NCI-H128 (cell line): Measurements from ENCODE around the gene KCNQ1.

ENCODE experiments used
- DNase-seq: peaks from one replicate; lab custom pipeline; 2025; ENCODE audit not compliant: unreplicated experiment; lab: John Stamatoyannopoulos, UW

Gene KCNQ1

DNA sequence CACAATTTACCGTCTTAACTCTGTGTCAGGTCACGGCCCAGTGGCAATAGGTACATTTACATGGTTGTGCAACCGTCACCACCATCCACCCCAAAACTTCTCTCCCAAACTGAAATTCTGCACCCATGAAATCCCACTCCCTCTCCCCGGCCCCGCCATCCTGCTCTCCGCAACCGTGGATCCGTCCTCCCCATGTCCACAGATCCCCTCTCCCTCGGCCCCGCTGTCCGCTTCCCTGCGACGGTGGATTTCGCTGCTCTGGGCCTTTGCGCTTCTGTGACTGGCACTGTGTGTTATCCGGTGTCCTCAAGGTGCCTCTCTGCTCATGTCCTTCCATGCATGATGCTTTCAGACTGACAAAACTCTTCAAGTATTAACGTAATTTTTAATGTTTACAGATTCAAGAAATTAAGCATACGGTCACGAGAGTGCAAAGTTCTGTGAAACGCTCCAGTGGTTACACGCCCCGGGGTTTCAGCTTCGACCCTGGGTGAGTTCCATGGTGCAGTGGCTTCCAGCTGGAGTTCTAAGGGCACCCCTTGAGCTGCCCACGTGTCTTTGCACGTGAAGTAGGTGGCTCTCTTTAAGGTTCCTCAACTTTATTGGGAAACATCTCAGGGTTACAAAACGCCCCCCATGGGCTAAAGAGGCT, 76.4 kb downstream of the KCNQ1 start:
- DNase-seq, result no peak

DNA sequence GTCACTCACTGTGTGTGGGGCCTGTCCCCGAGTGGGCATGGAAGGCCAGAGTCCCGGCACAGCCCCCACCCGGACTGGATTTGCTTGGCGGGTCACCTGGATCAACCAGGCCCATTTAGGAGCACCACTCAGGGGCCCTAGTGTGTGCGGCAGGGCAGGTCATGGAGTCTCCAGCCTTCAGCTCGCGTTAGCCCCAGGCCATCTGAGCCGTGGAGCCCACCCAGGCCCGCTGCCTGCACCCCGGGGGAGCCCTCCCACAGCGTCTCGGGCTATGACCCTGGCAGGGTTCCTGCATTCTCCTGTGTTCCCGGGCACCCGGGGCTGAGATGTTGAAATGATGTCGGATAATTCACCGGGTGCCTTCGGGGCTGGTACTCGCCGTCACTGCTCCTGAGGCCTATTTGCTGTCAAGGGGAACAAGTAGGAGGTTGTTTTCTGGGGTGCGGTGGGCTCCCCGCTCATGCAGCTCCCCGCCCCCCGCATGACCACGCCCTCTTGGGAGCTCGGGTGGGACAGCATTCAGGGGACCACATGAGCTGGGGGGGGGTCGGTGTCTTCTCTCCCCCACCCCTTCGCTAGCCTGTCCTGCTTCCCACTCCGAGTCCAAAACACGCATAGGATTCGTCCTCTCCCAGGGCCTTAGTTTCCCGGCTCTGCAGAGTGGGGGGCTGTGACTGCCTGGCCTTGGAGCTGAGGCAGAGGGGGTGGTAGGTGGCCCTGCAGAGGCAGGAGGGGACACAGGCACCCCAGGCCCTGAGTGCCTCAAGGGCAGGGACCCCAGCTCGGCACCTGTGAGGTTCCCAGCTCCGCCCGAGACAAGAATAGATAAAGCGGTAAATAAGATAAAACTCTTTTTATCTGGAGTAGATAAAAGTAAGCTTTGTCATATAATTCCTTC, 77.2 kb downstream of the KCNQ1 start:
- no peak for DNase-seq

DNA sequence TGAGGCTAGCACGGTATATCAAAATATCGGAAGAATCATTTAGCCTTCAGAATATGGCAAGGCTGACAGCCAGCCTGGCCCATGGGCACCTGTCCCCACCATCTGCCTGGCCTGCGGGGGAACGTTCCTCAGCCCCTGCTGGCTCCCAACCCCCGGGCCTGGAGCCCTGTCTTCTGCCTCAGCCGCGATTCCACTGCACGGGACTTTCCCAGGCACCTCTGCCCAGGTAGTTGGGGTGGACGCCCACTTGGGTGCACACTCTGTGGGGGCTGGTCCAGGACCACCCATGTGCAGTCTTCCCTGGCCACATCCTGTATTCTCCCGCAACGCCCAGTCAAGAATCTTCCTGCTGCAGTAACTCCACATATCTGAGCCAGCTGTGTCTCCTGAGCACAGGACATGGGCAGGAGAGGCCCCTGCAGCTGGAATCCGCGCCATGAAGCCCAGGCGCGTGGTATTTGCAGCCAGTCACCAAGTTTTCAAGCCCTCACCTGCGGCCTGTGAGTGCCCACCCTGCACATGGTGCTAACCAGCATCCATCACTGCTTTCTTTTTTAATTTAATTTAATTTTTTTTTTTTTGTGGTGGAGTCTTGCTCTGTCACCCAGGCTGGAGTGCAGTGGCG, 77.9 kb downstream of the KCNQ1 start:
- DNase-seq, result no peak

DNA sequence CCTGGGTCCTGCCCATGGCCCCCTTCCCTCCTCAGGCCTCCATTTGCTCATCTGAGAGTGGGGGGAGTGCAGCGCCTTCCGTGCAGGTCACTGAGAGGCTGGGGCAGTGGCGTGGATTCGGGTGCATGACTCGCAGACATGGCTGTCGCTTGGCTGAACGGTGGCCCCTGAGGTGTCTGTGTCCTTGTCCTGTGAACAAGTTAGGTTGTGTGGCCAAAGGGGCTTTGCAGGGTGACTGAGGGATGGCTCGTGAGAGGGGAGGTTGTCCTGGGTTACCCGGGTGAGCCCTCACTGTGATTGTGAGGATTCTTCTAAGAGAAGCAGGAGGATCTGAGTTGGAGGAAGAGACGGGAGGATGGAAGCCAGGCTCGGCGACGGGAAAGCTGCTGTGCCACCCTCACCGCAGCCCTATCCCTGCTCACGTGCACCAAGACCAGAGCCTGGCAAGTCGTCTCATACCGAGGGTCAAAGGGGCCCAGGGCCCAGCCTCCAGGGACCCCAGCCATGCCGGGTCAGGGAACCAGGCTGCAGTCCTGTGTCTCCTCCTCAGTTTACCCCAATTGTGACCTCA, 79.1 kb downstream of the KCNQ1 start:
- DNase-seq, result no peak

DNA sequence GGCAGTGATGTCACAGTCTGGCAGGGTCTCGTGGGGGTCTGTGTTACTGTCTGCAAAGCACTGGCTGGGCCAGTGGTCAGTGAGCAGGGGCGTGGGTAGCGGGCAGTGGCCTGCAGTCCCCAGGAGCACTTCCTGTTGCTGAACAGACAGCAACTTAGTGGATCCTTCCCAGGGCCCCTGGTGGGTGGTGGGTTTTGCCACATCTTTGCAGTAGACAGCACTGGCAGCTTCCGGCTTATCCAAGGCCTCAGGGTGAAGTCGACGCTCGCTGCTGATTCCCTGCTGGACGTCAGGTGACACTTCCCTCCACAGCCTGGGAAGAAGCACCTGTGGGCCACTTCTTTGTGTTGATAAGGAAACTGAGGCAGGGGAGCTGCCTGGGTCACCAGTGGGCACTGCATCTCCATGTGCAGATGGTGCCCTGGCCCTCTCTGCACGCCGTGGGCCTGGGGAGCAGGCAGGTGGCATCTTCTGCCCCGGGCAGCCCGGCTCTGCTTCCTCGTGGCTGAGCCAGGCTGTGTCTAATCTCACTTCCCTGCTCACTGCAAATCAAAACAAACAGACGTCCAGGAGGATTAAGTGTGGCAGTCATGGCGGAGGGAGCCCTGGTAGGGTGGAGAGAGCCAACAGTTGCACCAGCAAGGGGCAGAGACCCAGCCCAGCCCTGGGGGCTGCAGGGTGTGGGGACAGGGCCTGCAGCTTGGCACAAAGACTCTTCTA, 79.8 kb downstream of the KCNQ1 start:
- no peak for DNase-seq

DNA sequence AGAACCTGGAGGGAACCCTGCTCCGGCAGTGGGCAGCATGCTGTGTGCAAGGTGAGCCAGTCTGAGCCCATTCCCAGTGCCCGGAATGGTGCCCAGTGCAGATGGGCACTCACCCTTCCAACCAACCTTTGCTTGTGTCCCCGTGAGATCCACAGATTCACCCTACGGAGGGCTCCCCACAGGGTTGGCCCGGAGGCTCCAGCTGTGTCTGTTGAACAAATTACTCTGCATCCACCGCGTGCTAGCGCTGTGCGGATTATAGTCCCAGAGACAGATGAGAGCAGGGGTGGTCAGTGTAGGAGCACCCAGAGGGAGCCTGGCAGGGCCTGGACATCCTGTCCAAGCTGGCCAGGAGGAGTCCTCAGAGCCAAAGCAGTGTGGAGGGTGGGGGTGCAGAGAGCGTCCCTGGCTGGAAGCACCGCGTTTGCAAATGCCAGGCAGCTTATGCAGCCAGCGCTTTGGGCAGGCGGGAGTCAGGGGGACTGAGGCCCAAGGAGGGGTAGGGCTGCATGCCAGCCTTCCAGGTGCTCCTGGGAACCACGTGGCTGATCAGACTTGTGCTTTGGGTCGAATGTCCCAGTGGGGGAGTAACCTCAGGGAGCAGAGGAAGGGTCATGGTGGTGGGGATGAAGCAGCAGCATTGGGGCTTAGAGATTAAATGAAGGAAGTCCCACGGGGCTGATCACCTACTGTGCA, 80.5 kb downstream of the KCNQ1 start:
- no peak for DNase-seq

DNA sequence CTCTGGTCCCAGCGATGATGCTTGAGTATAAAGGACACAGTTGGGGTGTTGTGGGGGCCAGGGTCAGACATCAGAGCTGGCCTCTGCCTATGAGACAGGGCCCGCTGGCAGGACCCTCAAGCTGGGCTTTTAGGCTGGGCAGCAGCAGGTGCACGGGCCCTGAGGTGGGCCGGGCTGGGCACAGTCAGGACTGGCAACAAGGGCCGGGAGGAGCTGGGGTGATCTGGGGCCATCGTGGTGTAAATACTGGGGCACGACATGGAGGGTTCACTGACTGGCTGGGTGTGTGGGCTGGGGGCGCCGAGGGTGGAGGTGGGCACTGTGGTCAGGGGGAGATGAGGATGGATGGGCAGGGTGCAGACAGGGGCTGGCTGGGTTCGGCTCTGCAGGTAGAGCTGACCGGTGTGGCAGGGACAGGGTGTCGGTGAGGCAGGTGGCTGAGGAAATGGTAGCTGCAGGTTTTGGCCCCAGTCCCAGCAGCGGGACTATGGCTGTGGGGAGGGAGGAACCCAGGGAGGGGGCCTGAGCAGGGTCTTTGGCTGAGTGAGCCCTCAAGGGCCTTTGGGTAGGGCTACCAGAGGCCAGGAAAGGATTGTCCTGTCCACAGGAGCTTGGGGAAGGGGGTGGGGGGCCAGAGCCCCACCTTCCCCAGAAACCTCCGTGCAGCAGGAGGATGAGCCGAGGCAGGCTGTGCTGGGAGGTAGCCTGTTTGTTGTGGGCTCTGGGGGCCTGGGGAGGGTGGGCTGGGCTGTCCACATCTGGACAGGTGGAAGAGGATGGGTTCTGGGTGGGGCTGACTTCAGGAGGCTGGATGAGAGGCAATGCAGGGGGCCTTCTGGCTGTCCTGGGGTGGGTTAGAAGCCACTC, 81.4 kb downstream of the KCNQ1 start:
- no peak for DNase-seq

DNA sequence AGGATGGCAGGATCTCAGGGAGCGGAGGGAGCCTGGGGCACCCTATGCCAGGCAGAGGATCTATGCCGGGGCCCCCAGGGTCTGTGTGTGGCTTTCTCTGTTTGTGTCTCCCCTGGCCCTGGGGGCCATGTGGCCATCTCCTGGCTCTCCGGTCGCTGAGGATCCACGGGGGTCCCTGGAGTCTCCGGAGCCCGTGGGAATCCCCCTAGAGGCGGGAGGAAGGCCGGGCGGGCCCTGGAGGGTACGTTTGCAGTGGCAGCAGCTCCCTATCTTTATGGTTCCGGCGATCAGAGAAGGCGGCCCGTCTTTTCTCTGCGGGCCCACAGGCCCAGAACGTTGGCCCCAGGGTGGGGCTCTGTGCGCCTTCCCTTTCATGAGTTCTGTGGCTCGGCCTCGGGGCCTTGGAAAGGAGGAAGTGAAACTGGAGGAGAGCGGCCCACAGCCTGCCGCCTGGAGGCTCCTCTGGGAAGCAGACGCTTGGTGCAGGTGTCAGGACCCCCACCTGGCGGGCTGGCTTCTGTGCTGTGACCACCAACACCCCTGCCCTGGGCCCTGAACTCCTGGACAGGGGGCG, 82.1 kb downstream of the KCNQ1 start:
- no peak for DNase-seq

DNA sequence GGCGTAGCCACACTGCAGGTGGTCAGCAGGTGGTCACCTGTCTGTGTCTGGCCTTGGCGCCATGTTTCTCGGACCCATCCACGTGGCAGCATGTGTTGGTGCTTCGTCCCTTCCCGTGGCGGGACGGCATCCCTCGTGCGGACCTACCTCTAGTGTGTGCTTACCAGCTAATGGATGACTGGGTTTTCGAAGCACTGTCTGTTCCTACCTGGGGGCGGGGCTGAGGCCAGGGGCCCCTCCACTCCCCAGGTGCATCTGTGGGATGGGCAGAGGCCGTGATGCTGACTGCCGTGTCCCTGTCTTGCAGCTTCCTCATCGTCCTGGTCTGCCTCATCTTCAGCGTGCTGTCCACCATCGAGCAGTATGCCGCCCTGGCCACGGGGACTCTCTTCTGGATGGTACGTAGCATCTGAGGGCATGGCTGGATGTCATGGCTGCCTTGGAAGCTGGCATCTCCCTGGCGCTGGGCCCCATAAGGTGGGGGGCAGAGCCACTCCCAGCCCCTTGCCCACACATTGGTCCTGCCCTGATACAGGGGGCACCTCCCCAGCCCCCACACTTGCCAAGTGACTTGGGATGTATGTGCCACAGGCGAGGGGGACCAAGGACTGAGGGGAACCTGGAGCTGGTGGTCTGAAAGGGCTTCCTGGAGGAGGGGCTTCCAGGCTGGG, 82.9 kb downstream of the KCNQ1 start:
- DNase-seq, result no peak

DNA sequence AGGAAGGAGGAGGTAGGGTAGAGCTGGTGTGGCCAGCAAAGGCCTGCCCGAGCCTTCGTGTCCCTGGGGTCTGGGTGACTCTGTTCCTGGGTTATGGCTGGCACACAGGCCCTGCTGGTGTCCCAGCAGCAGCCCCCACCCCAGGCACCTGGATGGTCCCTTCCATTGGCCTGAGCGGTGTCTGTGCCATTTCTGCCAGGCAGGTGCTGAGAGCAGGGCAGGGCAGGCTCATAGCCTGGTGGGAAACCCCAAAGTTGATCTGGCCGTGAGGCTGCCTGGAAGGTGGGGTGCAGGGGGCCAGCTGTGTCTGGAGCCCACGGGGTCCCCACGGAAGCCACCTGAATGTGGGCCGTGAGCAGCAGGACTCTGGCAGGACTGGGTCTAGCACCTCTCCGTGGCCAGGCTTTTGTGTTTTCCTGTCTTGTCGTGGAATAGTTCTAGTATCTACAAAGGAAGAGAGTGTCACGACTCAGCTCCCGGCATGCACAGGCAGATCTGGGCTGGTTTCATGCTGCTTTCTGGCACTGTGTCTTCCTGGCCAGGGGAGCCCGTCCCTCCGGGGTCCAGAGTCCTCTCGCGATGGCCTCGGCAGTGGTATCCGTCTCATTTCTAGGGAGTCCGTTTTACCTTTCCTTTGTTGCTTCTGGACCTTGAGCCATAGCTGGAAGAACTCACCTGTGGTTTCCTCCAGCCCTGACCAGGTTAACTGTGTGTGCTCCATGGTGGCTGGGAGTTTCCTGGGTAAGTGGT, 83.7 kb downstream of the KCNQ1 start:
- DNase-seq, result no peak

DNA sequence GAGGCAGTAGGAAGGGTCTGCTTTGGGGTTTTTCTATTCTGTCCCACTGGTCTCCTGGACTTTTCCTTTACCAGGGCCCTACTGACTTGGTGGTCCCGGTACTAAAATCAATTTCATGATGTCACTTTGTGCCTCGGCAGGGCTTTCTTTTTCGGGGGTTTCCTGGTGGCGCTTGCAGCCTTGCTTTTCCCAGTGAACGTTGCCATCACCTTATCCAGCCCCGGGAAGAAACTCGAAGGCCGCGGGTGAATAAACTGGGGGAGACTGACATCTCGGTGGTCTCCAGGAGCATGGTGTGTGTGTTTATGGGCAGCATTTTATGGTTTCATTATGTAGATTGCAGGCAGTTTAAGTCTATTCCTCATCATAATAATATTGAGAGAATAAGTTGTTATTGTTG, 84.4 kb downstream of the KCNQ1 start:
- DNase-seq, result no peak

DNA sequence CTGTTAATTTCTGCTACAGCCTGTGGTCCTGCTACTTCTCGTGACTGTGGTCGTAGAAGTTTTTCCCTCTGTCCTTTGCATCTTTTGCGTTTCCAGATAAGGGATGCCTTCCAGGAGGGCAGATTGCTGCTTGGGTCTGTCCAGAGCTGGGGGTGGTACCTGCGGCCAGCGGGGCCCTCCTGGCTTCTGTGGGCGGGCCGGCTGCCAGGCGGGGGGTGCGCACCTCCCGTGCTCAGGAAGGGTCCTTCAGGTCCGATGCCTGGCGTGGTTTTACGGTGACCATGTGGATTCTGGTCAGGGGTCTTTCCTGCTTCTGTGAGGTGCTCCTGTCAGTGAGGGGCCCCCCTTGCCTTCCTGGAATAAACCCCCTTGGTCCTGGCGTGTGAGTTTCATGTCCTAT, 84.8 kb downstream of the KCNQ1 start:
- no peak for DNase-seq

DNA sequence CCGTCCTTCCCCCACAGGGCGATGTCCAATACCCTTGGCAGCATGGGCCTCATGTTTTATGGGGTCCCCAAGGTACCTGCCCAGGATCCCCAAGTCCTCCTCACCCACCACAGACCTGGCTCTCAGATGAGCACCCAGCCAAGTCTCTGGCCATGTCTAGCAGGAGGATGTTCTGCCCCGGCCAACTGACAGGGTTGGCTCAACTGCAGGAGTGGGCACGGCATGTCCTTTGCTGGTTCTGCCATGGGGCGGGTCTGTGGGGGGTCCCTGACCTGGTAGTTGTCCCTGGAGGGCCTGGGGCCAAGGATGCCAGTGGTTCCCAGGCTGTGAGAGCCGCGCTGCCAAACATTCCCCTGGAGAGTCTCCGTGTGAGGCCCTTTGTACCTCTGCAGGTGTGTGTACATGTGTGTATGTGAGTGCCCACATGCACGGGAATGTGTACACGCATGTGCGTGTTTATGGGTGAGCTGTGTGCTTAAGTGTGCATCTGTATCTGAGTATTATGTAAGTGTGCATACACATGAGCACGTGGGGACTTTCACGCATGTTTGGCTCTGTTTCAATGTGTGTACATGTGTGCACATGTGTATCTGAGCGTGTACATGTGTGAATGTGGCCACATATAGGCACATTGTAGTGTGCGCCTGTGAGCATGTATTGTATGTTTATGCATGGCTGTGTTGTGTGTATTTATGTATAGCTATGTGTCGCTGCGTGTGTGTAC, 85.5 kb downstream of the KCNQ1 start:
- DNase-seq, result no peak

DNA sequence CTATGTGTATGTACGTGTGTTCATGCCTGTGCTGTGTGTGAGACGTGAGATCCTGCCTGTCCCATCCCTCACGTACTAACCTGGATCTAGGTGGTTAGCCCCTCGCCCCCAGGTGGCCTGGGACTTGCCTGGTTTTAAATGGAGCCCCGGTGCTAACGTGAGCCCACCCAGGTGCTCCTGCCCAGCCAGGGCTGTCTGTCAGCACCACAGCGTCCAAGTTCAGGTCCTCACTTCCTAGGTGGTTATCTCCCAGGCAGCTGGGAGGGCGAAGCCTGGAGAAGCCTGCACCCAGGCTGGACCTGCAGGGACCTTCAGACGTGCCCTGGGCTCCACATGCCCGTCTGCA, 86.0 kb downstream of the KCNQ1 start:
- DNase-seq, result no peak

DNA sequence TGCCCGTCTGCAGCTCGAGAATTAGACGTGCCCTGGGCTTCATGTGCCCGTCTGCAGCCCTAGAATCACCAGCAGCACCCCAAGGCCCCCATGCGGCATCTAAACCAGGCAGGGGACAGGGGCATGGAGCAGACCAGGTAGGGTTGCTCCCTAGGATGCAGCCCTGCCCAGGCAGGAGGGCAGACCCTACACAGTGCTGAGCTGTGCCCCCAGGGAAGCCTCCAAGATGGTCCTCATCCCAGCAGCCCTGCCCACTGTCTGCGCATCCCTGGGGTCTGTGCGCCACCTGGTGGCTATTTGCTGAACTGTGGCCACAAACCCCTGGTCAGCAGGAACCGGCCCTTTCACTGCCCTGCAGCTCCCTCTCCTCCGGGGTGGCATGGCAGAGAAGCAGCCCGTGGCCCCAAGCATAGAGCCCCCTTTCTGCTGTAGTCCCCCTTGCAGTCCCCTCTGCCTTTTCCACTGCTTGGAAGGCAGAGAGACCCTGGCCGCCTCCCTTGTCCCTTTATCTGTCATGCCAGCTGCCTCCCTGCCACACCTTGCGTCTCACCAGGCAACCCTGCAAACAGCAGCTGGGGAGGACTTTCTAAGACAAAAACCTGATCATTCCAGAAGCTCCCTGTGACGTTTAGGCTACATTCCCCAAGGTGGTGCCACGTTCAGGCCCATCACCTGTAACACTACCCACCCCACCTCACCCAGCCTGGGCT, 86.6 kb downstream of the KCNQ1 start:
- peak; percentile 12 for DNase-seq

DNA sequence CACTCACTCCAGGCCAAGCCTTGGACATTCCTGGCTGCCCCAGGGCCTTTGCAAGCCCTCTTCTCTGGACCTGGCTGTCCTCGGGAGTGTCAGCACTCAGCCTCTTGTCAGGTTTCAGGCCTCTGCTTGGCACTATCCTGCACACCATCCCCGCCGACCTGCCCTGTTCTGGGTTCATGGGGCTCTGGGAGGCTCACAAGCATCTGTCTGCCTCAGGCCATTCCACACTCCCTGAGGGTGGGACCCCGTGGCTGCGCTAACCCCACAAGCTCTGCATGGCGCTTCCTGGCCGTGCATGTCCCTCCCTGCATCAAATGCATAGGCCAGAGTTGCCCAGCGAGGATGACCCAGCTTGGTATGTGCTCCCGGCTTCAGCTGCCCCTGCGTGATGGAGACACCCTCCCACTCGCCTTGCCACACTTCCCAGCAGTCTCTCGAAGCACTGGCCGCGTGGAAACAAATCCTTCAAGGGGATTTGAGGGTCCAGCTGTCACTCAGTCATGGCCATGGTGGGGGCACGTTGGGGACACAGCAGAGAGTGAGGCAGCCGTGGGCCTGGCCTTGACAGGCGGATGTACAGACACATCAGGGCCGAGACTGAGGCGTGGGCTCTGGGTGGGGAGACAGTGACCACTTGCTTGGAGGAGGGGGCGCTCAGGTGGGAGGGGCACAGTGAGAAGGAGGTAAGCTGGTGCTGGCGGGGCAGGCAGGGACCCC, 87.3 kb downstream of the KCNQ1 start:
- DNase-seq, result no peak
